PC-3 (cell line): ENCODE measurements around the gene SLC27A5.

ENCODE experiments used
- CTCF ChIP-seq: fragments of 300-600 bp; sonication (generic); conservative IDR thresholded peaks from 2 replicates; pipeline ENCODE4 v1.5.1; 2017; ENCODE audit warnings: antibody characterized with exemption, low read depth, mild to moderate bottlenecking, low read length
- EZH2 ChIP-seq: fragments of 300-600 bp; sonication (generic); IDR thresholded peaks from one replicate; pipeline ENCODE4 v1.6.1; 2017; ENCODE audit warnings: antibody characterized with exemption, mild to moderate bottlenecking, low read length; ENCODE audit not compliant: unreplicated experiment
- EZH2phosphoT487 ChIP-seq: fragments of 300-600 bp; sonication (generic); IDR thresholded peaks from 2 replicates; pipeline ENCODE4 v1.6.1; 2018; ENCODE audit warnings: mild to moderate bottlenecking, antibody characterized with exemption, low read length, borderline replicate concordance

- TF ChIP-seq EZH2 = no peak
- TF ChIP-seq CTCF = no peak
- no peak for TF ChIP-seq EZH2phosphoT487
Observed at GRCh38 chr19:58509731-58510083, 2.1 kb downstream of the SLC27A5 start.
